ENCODE results near the gene MCU. TPM values are rescaled to one million over a fixed set of nuclear protein-coding genes. Genes with fewer than 3 reads are reported as not detected.

Gene MCU
- total and polyA plus RNA-seq, 3 donors from 2014 or later, result 15.0 to 20.0 (median 16.9) TPM

DNA sequence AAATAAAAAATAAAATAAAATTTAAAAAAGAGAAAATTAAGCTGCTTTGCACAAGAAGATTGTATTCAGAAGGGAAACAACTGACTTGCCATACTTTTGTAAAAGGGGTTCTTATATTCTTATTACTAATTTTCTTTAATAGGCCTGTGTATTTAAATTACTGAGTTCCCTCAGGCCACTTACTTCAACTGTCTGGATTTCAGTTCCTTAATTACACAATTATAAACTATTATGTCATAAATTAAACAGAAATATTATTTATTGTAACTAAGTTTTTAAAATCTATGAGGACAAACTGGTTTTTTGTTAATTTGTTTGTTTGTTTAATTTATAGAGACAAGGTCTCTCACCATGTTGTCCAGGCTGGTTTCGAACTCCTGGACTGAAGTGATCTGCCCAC, 43.6 kb upstream of the MCU start:
- no peak for DNase-seq
- H3K4me3 ChIP-seq, result no peak overlapping the region
- H3K9me3 ChIP-seq, result no peaks in the 10 kb centered on the region
- H3K27me3 ChIP-seq, result no peaks in the 10 kb centered on the region
- no peak for TF ChIP-seq POLR2A (IDR thresholded peaks at IDR 0.05)
- H3K4me1 ChIP-seq, result no peaks in the 10 kb centered on the region
- intact Hi-C loops (cut with DNase I; ENCODE audit: low total_unique reads), result no loop called here
- 90 to 97% methylated on average over 1 of the region's 1 CpG for WGBS, 2 donors
- H3K27ac ChIP-seq, result no peak overlapping the region
- no peaks in the 10 kb centered on the region for H3K36me3 ChIP-seq (ENCODE audit: low read depth, missing control alignments)

GRCh38 chr10:72649291-72649690, 42.7 kb upstream of the MCU start:
- WGBS, 2 donors, result 75 to 76% methylated on average over 5 of the region's 5 CpGs

GRCh38 chr10:72653383-72654096, 38.4 kb upstream of the MCU start:
- Histone ChIP-seq H3K4me1 (no peaks in the 10 kb centered on the region), H3K27me3 (no peaks in the 10 kb centered on the region), H3K36me3 (ENCODE audit: low read depth, missing control alignments) (no peaks in the 10 kb centered on the region), H3K4me3 (no peak overlapping the region), H3K9me3 (no peaks in the 10 kb centered on the region), H3K27ac (no peak overlapping the region)
- intact Hi-C loops (cut with DNase I; ENCODE audit: low total_unique reads), result no loop called here
- DNase-seq, result no peak
- 38 to 62% methylated on average over 6 of the region's 6 CpGs for WGBS, 2 donors
- TF ChIP-seq CTCF (IDR thresholded peaks at IDR 0.05), result no peak
- no peak for TF ChIP-seq POLR2A (IDR thresholded peaks at IDR 0.05)

More at GRCh38 chr10:72649291-72649690, 42.7 kb upstream of the MCU start:
- H3K9me3 ChIP-seq, result no peaks in the 10 kb centered on the region
- TF ChIP-seq POLR2A (IDR thresholded peaks at IDR 0.05) (no peak), CTCF (IDR thresholded peaks at IDR 0.05) (no peak)
- intact Hi-C loops (cut with DNase I; ENCODE audit: low total_unique reads), result no loop called here
- no peak for DNase-seq
- H3K4me3 ChIP-seq, result no peak overlapping the region
- no peaks in the 10 kb centered on the region for H3K36me3 ChIP-seq (ENCODE audit: low read depth, missing control alignments)
- no peak overlapping the region for H3K27ac ChIP-seq
- no peaks in the 10 kb centered on the region for H3K27me3 ChIP-seq
- no peaks in the 10 kb centered on the region for H3K4me1 ChIP-seq

DNA sequence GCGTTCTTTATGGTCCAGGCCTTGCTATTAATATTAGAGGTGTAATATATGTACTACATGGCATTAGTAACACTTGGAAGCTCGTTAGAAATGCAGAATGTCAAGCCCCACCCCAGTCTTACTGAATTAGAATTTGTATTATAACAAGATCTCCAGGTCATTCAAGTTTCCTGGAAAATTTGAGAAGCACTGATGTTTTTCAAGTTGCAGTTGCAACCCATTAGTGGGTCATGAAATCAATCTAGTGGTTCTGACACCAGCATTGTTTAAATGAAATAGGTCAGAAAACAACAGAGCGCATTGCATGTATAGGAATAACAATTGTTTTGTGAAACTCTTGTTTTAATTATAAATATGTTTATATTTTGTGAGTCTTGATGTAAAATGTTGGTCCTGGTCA, 37.2 kb upstream of the MCU start:
- TF ChIP-seq POLR2A (IDR thresholded peaks at IDR 0.05) (no peak), CTCF (IDR thresholded peaks at IDR 0.05) (no peak)
- Histone ChIP-seq H3K27ac (no peak overlapping the region), H3K27me3 (no peaks in the 10 kb centered on the region), H3K4me3 (no peak overlapping the region), H3K36me3 (ENCODE audit: low read depth, missing control alignments) (no peaks in the 10 kb centered on the region), H3K4me1 (no peaks in the 10 kb centered on the region), H3K9me3 (no peaks in the 10 kb centered on the region)
- WGBS, 2 donors, result 64 to 79% methylated on average over 3 of the region's 3 CpGs
- intact Hi-C loops (cut with DNase I; ENCODE audit: low total_unique reads), result no loop called here
- DNase-seq, result no peak

GRCh38 chr10:72658696-72659400, 33.1 kb upstream of the MCU start:
- H3K4me1 ChIP-seq, result no peaks in the 10 kb centered on the region
- DNase-seq, result no peak
- 89 to 94% methylated on average over 5 of the region's 5 CpGs for WGBS, 2 donors
- no peaks in the 10 kb centered on the region for H3K9me3 ChIP-seq
- no peak for TF ChIP-seq CTCF (IDR thresholded peaks at IDR 0.05)
- no peak for TF ChIP-seq POLR2A (IDR thresholded peaks at IDR 0.05)
- H3K27me3 ChIP-seq, result no peaks in the 10 kb centered on the region
- no peak overlapping the region for H3K4me3 ChIP-seq
- H3K27ac ChIP-seq, result no peak overlapping the region
- intact Hi-C loops (cut with DNase I; ENCODE audit: low total_unique reads), result no loop called here
- H3K36me3 ChIP-seq (ENCODE audit: low read depth, missing control alignments), result no peaks in the 10 kb centered on the region

Data from testis (tissue), 3 donors.